Measurements from ENCODE around the gene IGFBPL1.

- TF ChIP-seq CTCF (conservative IDR thresholded peaks at IDR 0.05; ENCODE audit: low read length) (no peak), EZH2phosphoT487 (IDR thresholded peaks at IDR 0.05; ENCODE audit: borderline replicate concordance, low read depth, low read length) (no peak)
These were observed 33.4 kb downstream of the IGFBPL1 start for GRCh38 chr9:38390851-38391250.
